Osteoblast (primary cell): ENCODE results near the gene NEGR1. TPM values are rescaled to one million over a fixed set of nuclear protein-coding genes. Genes with fewer than 3 reads are reported as not detected.

Experiments used
- DNase-seq: peaks from one replicate; pipeline ENCODE4 v3.0.0; 2011; ENCODE audit warnings: low spot score, mixed read lengths; ENCODE audit not compliant: insufficient read length; ENCODE audit errors: missing footprints
- H2AFZ ChIP-seq: 2 replicates; pipeline ENCODE4 v1.6.0; 2011; ENCODE audit warnings: mild to moderate bottlenecking, low read length
- H3K27ac ChIP-seq: 2 replicates; pipeline ENCODE4 v1.5.1; 2011; ENCODE audit warnings: mild to moderate bottlenecking, low read depth, low read length, moderate library complexity
- H3K27me3 ChIP-seq: 2 replicates; pipeline ENCODE4 v1.6.0; 2012; ENCODE audit warnings: mild to moderate bottlenecking, control low read depth, inconsistent platforms, low read length, moderate library complexity; ENCODE audit not compliant: insufficient read depth
- H3K36me3 ChIP-seq: 2 replicates; pipeline ENCODE4 v1.5.1; 2011; ENCODE audit warnings: mild to moderate bottlenecking, low read length, control low read depth, moderate library complexity; ENCODE audit not compliant: insufficient read depth
- H3K4me1 ChIP-seq: 2 replicates; pipeline ENCODE4 v1.5.1; 2011; ENCODE audit warnings: mild to moderate bottlenecking, low read length, control low read depth, moderate library complexity; ENCODE audit not compliant: insufficient read depth
- H3K4me2 ChIP-seq: 2 replicates; pipeline ENCODE4 v1.6.0; 2011; ENCODE audit warnings: mild to moderate bottlenecking, low read length; ENCODE audit not compliant: insufficient read depth
- H3K4me3 ChIP-seq: fragments of 200-600 bp; sonication (generic); 3 replicates; pipeline ENCODE4 v1.5.1; 2012; ENCODE audit warnings: mild to moderate bottlenecking, low read length, inconsistent platforms; ENCODE audit not compliant: insufficient read depth
- H3K79me2 ChIP-seq: 2 replicates; pipeline ENCODE4 v1.6.0; 2012; ENCODE audit warnings: mild to moderate bottlenecking, low read length, control low read depth, inconsistent platforms; ENCODE audit not compliant: insufficient read depth
- H3K9me3 ChIP-seq: 2 replicates; pipeline ENCODE4 v1.5.1; 2011; ENCODE audit warnings: low read depth, low read length, control low read depth
- H4K20me1 ChIP-seq: 2 replicates; pipeline ENCODE4 v1.6.0; 2012; ENCODE audit warnings: mild to moderate bottlenecking, low read length, control low read depth; ENCODE audit not compliant: insufficient read depth
- CTCF ChIP-seq: IDR thresholded peaks from 2 replicates; pipeline ENCODE4 v1.5.1; 2011; ENCODE audit warnings: mild to moderate bottlenecking, low read depth, low read length, moderate library complexity; ENCODE audit errors: extremely low read depth
- small RNA-seq: library from RNA; depleted of rRNA; stranded (forward); fragments of <200 nt; gene quantifications from one replicate; pipeline ENCODE3, GENCODE V24; 2012
- total RNA-seq: library from RNA; depleted of rRNA; stranded (reverse); fragments of >200 nt; gene quantifications from 2 replicates; pipeline ENCODE4 v1.2.3, GENCODE V29; 2012

Gene NEGR1
- total RNA-seq, 1 donor = 18.1 TPM

GRCh38 chr1:71357708-71358107 is 924.6 kb downstream of the NEGR1 start:
- no peaks in the 10 kb centered on the region for H3K79me2 ChIP-seq
- TF ChIP-seq CTCF = no peak
- no peaks in the 10 kb centered on the region for H3K4me1 ChIP-seq
- H3K4me2 ChIP-seq = no peak overlapping the region
- no peak overlapping the region for H2AFZ ChIP-seq
- DNase-seq = no peak
- no peaks in the 10 kb centered on the region for H3K9me3 ChIP-seq
- no peaks in the 10 kb centered on the region for H3K27me3 ChIP-seq
- H3K4me3 ChIP-seq = no peak overlapping the region
- H3K27ac ChIP-seq = no peak overlapping the region
- no peaks in the 10 kb centered on the region for H3K36me3 ChIP-seq
- H4K20me1 ChIP-seq = no peaks in the 10 kb centered on the region

- no peak overlapping the region for H3K4me2 ChIP-seq
- no peaks in the 10 kb centered on the region for H4K20me1 ChIP-seq
- no peaks in the 10 kb centered on the region for H3K27me3 ChIP-seq
- H3K4me3 ChIP-seq = no peak overlapping the region
- no peaks in the 10 kb centered on the region for H3K79me2 ChIP-seq
- no peak overlapping the region for H2AFZ ChIP-seq
- no peak overlapping the region for H3K27ac ChIP-seq
- no peak for TF ChIP-seq CTCF
- no peaks in the 10 kb centered on the region for H3K4me1 ChIP-seq
- H3K9me3 ChIP-seq = no peaks in the 10 kb centered on the region
- DNase-seq = peak; percentile 56
- H3K36me3 ChIP-seq = no peaks in the 10 kb centered on the region
Observed at GRCh38 chr1:71351438-71351837, 930.9 kb downstream of the NEGR1 start.

- H2AFZ ChIP-seq = no peak overlapping the region
- H3K36me3 ChIP-seq = no peaks in the 10 kb centered on the region
- no peak overlapping the region for H3K4me2 ChIP-seq
- H3K4me1 ChIP-seq = no peaks in the 10 kb centered on the region
- H3K9me3 ChIP-seq = no peaks in the 10 kb centered on the region
- no peaks in the 10 kb centered on the region for H3K27me3 ChIP-seq
- DNase-seq = no peak
- no peak overlapping the region for H3K4me3 ChIP-seq
- no peaks in the 10 kb centered on the region for H4K20me1 ChIP-seq
- H3K79me2 ChIP-seq = no peaks in the 10 kb centered on the region
- TF ChIP-seq CTCF = no peak
- no peak overlapping the region for H3K27ac ChIP-seq
Observed at GRCh38 chr1:71350805-71351204, 931.5 kb downstream of the NEGR1 start.

GRCh38 chr1:71350330-71350729 is 932.0 kb downstream of the NEGR1 start:
- no peak overlapping the region for H3K4me2 ChIP-seq
- H2AFZ ChIP-seq = no peak overlapping the region
- no peaks in the 10 kb centered on the region for H3K4me1 ChIP-seq
- no peaks in the 10 kb centered on the region for H3K79me2 ChIP-seq
- H4K20me1 ChIP-seq = no peaks in the 10 kb centered on the region
- H3K27me3 ChIP-seq = no peaks in the 10 kb centered on the region
- no peak for DNase-seq
- H3K36me3 ChIP-seq = no peaks in the 10 kb centered on the region
- H3K27ac ChIP-seq = no peak overlapping the region
- TF ChIP-seq CTCF = no peak
- no peaks in the 10 kb centered on the region for H3K9me3 ChIP-seq
- no peak overlapping the region for H3K4me3 ChIP-seq

Small RNA genes within 50 kb of the gene (small RNA-seq; reads per million reads assigned to genes)
- gene AL358453.1 = not detected
- gene AL359821.1 = not detected
